ENCODE measurements around the gene BANF2. TPM values are rescaled to one million over a fixed set of nuclear protein-coding genes. Genes with fewer than 3 reads are reported as not detected.

The BANF2 gene
- total and polyA plus RNA-seq, 2 donors: 0.14 to 0.25 TPM

GRCh38 chr20:17733767-17734304 is 34.1 kb downstream of the BANF2 start:
- no peak for DNase-seq (ENCODE audit: low read depth in 6 of 9, low spot score in 9 of 9)
- no peaks in the 10 kb centered on the region for H3K4me1 ChIP-seq (ENCODE audit: control insufficient read depth in 2 of 2, insufficient read depth in 2 of 2, low read length in 2 of 2)
- WGBS: 81% methylated on average over 4 of the region's 4 CpGs
- H3K27ac ChIP-seq (ENCODE audit: low read depth in 1 of 2, low read length in 1 of 2): no peak overlapping the region
- H3K27me3 ChIP-seq (ENCODE audit: control insufficient read depth in 2 of 2, insufficient read depth in 1 of 2, low read length in 1 of 2): peaks cover 0 to 4% of the 10 kb centered on the region in 2 donors
- H3K4me3 ChIP-seq (ENCODE audit: low read length in 2 of 2): no peak overlapping the region
- H3K36me3 ChIP-seq (ENCODE audit: control insufficient read depth in 2 of 2, insufficient read depth in 2 of 2, low read length in 1 of 2): no peaks in the 10 kb centered on the region
- H3K9me3 ChIP-seq (ENCODE audit: control insufficient read depth in 2 of 2, insufficient read depth in 1 of 2, low read length in 1 of 2): no peaks in the 10 kb centered on the region

- no peaks in the 10 kb centered on the region for H3K4me1 ChIP-seq (ENCODE audit: control insufficient read depth in 2 of 2, insufficient read depth in 2 of 2, low read length in 2 of 2)
- H3K27me3 ChIP-seq (ENCODE audit: control insufficient read depth in 2 of 2, insufficient read depth in 1 of 2, low read length in 1 of 2): peaks cover 0 to 2% of the 10 kb centered on the region in 2 donors
- H3K9me3 ChIP-seq (ENCODE audit: control insufficient read depth in 2 of 2, insufficient read depth in 1 of 2, low read length in 1 of 2): no peaks in the 10 kb centered on the region
- no peaks in the 10 kb centered on the region for H3K36me3 ChIP-seq (ENCODE audit: control insufficient read depth in 2 of 2, insufficient read depth in 2 of 2, low read length in 1 of 2)
- WGBS: 97% methylated on average over 5 of the region's 5 CpGs
- no peak overlapping the region for H3K27ac ChIP-seq (ENCODE audit: low read depth in 1 of 2, low read length in 1 of 2)
- no peak overlapping the region for H3K4me3 ChIP-seq (ENCODE audit: low read length in 2 of 2)
- DNase-seq (ENCODE audit: low read depth in 6 of 9, low spot score in 9 of 9): no peak
Observed at GRCh38 chr20:17734374-17734773, 34.6 kb downstream of the BANF2 start.

DNA sequence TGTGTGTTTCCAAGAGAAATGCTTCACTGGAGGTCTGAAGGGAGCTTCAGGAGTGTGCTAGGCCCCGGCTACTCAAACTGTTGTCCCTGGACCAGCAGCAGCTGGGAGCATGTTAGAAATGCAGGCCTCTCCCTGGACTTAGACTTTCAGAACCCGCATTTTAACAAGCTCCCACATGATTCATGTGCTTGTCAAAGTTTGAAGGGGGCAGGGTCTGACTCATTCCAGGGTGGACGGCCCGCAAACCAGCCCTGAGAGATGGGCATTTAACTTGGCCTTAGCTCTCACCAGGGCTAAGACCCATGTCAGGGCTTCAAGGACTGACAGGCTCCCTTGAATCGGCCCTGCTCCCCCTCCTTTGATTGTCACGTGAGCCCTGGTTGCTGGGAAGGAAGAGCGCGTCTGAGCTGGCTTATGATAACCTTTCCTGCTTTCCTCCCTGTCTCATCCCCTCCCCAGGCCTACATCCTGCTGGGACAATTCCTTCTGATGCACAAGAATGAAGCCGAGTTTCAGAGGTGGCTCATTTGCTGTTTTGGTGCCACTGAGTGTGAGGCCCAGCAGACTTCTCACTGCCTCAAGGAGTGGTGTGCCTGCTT is 35.5 kb downstream of the BANF2 start:
- H3K27me3 ChIP-seq (ENCODE audit: control insufficient read depth in 2 of 2, insufficient read depth in 1 of 2, low read length in 1 of 2): peaks cover 0 to 1% of the 10 kb centered on the region in 2 donors
- no peaks in the 10 kb centered on the region for H3K9me3 ChIP-seq (ENCODE audit: control insufficient read depth in 2 of 2, insufficient read depth in 1 of 2, low read length in 1 of 2)
- DNase-seq (ENCODE audit: low read depth in 6 of 9, low spot score in 9 of 9): no peak
- no peaks in the 10 kb centered on the region for H3K36me3 ChIP-seq (ENCODE audit: control insufficient read depth in 2 of 2, insufficient read depth in 2 of 2, low read length in 1 of 2)
- WGBS: 92% methylated on average over 9 of the region's 9 CpGs
- no peak overlapping the region for H3K27ac ChIP-seq (ENCODE audit: low read depth in 1 of 2, low read length in 1 of 2)
- no peaks in the 10 kb centered on the region for H3K4me1 ChIP-seq (ENCODE audit: control insufficient read depth in 2 of 2, insufficient read depth in 2 of 2, low read length in 2 of 2)
- H3K4me3 ChIP-seq (ENCODE audit: low read length in 2 of 2): no peak overlapping the region

DNA sequence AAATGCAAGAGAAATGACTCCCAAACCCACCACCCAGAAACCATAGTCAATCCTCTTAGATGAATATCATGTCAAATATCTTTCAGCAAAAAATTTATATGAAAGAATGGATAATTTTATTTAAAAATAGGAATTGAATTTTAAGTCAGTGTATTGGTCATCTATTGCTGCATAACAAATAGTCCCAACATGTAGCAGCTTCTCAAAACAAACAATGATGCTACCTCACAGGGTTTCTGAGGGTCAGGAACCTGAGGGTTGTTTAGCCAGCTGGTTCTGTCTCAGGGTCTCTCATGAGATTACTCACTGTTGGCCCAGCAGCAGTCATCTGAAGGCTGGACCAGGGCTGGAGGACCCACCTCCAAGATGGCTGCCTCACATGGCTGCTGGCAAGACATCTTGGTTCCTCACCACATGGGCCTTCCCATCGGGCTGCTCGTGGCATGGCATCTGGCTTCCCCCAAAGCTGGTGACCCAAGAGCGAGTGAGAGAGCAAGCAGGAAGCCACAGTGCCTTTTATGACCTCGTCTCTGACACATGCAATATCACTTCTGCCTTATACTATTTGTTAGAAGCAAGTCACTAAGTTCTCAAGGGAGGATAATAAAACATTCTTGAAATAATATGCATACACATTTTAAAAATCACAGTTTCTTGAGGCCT is 36.3 kb downstream of the BANF2 start:
- DNase-seq (ENCODE audit: low read depth in 6 of 9, low spot score in 9 of 9): no peak
- Histone ChIP-seq H3K9me3 (ENCODE audit: control insufficient read depth in 2 of 2, insufficient read depth in 1 of 2, low read length in 1 of 2) (no peaks in the 10 kb centered on the region), H3K4me3 (ENCODE audit: low read length in 2 of 2) (no peak overlapping the region), H3K27ac (ENCODE audit: low read depth in 1 of 2, low read length in 1 of 2) (no peak overlapping the region), H3K27me3 (ENCODE audit: control insufficient read depth in 2 of 2, insufficient read depth in 1 of 2, low read length in 1 of 2) (no peaks in the 10 kb centered on the region), H3K4me1 (ENCODE audit: control insufficient read depth in 2 of 2, insufficient read depth in 2 of 2, low read length in 2 of 2) (no peaks in the 10 kb centered on the region), H3K36me3 (ENCODE audit: control insufficient read depth in 2 of 2, insufficient read depth in 2 of 2, low read length in 1 of 2) (no peaks in the 10 kb centered on the region)
- WGBS: 89% methylated on average over 4 of the region's 4 CpGs

- Histone ChIP-seq H3K27ac (ENCODE audit: low read depth in 1 of 2, low read length in 1 of 2) (no peak overlapping the region), H3K4me3 (ENCODE audit: low read length in 2 of 2) (no peak overlapping the region), H3K27me3 (ENCODE audit: control insufficient read depth in 2 of 2, insufficient read depth in 1 of 2, low read length in 1 of 2) (no peaks in the 10 kb centered on the region), H3K36me3 (ENCODE audit: control insufficient read depth in 2 of 2, insufficient read depth in 2 of 2, low read length in 1 of 2) (no peaks in the 10 kb centered on the region), H3K9me3 (ENCODE audit: control insufficient read depth in 2 of 2, insufficient read depth in 1 of 2, low read length in 1 of 2) (no peaks in the 10 kb centered on the region), H3K4me1 (ENCODE audit: control insufficient read depth in 2 of 2, insufficient read depth in 2 of 2, low read length in 2 of 2) (no peaks in the 10 kb centered on the region)
- no peak for DNase-seq (ENCODE audit: low read depth in 6 of 9, low spot score in 9 of 9)
- WGBS: 60% methylated on average over 3 of the region's 3 CpGs
Observed at GRCh38 chr20:17738154-17738553, 38.4 kb downstream of the BANF2 start.

- no peak for DNase-seq (ENCODE audit: low read depth in 6 of 9, low spot score in 9 of 9)
- Histone ChIP-seq H3K36me3 (ENCODE audit: control insufficient read depth in 2 of 2, insufficient read depth in 2 of 2, low read length in 1 of 2) (no peaks in the 10 kb centered on the region), H3K4me1 (ENCODE audit: control insufficient read depth in 2 of 2, insufficient read depth in 2 of 2, low read length in 2 of 2) (no peaks in the 10 kb centered on the region), H3K27me3 (ENCODE audit: control insufficient read depth in 2 of 2, insufficient read depth in 1 of 2, low read length in 1 of 2) (no peaks in the 10 kb centered on the region), H3K27ac (ENCODE audit: low read depth in 1 of 2, low read length in 1 of 2) (no peak overlapping the region), H3K9me3 (ENCODE audit: control insufficient read depth in 2 of 2, insufficient read depth in 1 of 2, low read length in 1 of 2) (no peaks in the 10 kb centered on the region), H3K4me3 (ENCODE audit: low read length in 2 of 2) (no peak overlapping the region)
- 98% methylated on average over 5 of the region's 5 CpGs for WGBS
Observed at GRCh38 chr20:17741220-17741619, 41.5 kb downstream of the BANF2 start.

GRCh38 chr20:17742731-17743130 is 43.0 kb downstream of the BANF2 start:
- WGBS: 84% methylated on average over 4 of the region's 4 CpGs
- Histone ChIP-seq H3K4me1 (ENCODE audit: control insufficient read depth in 2 of 2, insufficient read depth in 2 of 2, low read length in 2 of 2) (no peaks in the 10 kb centered on the region), H3K4me3 (ENCODE audit: low read length in 2 of 2) (no peak overlapping the region), H3K27me3 (ENCODE audit: control insufficient read depth in 2 of 2, insufficient read depth in 1 of 2, low read length in 1 of 2) (no peaks in the 10 kb centered on the region), H3K9me3 (ENCODE audit: control insufficient read depth in 2 of 2, insufficient read depth in 1 of 2, low read length in 1 of 2) (no peaks in the 10 kb centered on the region), H3K27ac (ENCODE audit: low read depth in 1 of 2, low read length in 1 of 2) (no peak overlapping the region), H3K36me3 (ENCODE audit: control insufficient read depth in 2 of 2, insufficient read depth in 2 of 2, low read length in 1 of 2) (no peaks in the 10 kb centered on the region)
- no peak for DNase-seq (ENCODE audit: low read depth in 6 of 9, low spot score in 9 of 9)

DNA sequence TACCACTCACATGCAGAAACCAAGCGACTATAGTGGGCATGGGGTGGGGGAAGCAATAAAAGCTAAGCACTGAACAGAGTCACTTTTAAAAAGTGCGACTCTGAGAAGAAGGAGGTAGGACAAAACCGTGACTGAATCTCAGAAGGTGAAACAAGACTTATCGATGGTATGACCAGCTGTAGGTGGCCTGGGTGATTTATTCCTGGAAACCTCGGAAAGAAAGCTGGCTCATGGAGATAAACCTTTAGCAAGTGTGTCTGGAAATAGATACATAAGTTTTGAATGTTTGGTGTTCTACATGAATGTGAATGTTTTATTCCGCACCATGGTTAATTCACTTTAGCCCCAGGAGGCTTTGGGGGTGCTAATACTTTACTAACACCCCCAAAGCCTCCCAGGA is 43.9 kb downstream of the BANF2 start:
- Histone ChIP-seq H3K36me3 (ENCODE audit: control insufficient read depth in 2 of 2, insufficient read depth in 2 of 2, low read length in 1 of 2) (no peaks in the 10 kb centered on the region), H3K27ac (ENCODE audit: low read depth in 1 of 2, low read length in 1 of 2) (no peak overlapping the region), H3K4me3 (ENCODE audit: low read length in 2 of 2) (no peak overlapping the region), H3K4me1 (ENCODE audit: control insufficient read depth in 2 of 2, insufficient read depth in 2 of 2, low read length in 2 of 2) (no peaks in the 10 kb centered on the region), H3K27me3 (ENCODE audit: control insufficient read depth in 2 of 2, insufficient read depth in 1 of 2, low read length in 1 of 2) (no peaks in the 10 kb centered on the region), H3K9me3 (ENCODE audit: control insufficient read depth in 2 of 2, insufficient read depth in 1 of 2, low read length in 1 of 2) (no peaks in the 10 kb centered on the region)
- WGBS: 93% methylated on average over 6 of the region's 6 CpGs
- DNase-seq (ENCODE audit: low read depth in 6 of 9, low spot score in 9 of 9): no peak

DNA sequence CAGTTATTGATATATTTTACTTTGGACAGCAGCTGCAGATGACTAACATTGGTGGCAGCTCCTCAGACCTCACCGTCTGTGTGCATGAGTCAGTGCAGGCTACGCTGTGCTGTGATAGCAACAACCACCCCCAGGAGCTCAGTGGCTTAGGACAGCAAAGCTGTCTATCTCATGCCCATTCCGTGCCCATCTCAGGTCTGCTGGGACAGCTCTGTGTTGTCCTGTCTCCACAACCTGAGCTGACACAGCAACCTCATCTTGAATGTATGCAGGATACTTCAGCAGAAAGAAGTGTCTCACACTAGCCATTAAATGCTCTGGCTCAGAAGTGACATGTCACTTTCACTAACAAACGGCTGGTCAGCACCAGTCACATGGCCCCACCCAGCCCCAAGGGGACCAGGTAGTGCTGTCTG is 47.7 kb downstream of the BANF2 start:
- Histone ChIP-seq H3K9me3 (ENCODE audit: control insufficient read depth in 2 of 2, insufficient read depth in 1 of 2, low read length in 1 of 2) (no peaks in the 10 kb centered on the region), H3K36me3 (ENCODE audit: control insufficient read depth in 2 of 2, insufficient read depth in 2 of 2, low read length in 1 of 2) (no peaks in the 10 kb centered on the region), H3K4me3 (ENCODE audit: low read length in 2 of 2) (no peak overlapping the region), H3K4me1 (ENCODE audit: control insufficient read depth in 2 of 2, insufficient read depth in 2 of 2, low read length in 2 of 2) (no peaks in the 10 kb centered on the region), H3K27me3 (ENCODE audit: control insufficient read depth in 2 of 2, insufficient read depth in 1 of 2, low read length in 1 of 2) (no peaks in the 10 kb centered on the region), H3K27ac (ENCODE audit: low read depth in 1 of 2, low read length in 1 of 2) (no peak overlapping the region)
- WGBS: 90% methylated on average over 4 of the region's 4 CpGs
- no peak for DNase-seq (ENCODE audit: low read depth in 6 of 9, low spot score in 9 of 9)

All from thymus (tissue), 11 donors.